AG04450 (cell line): ENCODE data around the gene DENND5B. TPM values are rescaled to one million over a fixed set of nuclear protein-coding genes. Genes with fewer than 3 reads are reported as not detected.
"Not testable (repeated sequence)": the region's sequence is repeated elsewhere in the genome, so short reads cannot be mapped to it uniquely, and the experiment has no call there.

Experiments used
- CTCF ChIA-PET: fragments of 300-600, 350-600 bp; formaldehyde crosslinking; extraction: SDS; loops from one replicate; lab custom pipeline; 2022; ENCODE audit warnings: antibody characterized with exemption, inconsistent platforms; lab: Charles Lee
- POLR2A ChIA-PET: fragments of 350-600 bp; formaldehyde crosslinking; extraction: SDS; loops from one replicate; lab custom pipeline; 2021; ENCODE audit warnings: antibody characterized with exemption, inconsistent platforms; lab: Yijun Ruan, JAX
- DNase-seq: peaks from one replicate; pipeline ENCODE4 v3.0.0-alpha.2; 2011; ENCODE audit warnings: low read depth, low spot score
- H3K27ac ChIP-seq: one replicate; pipeline ENCODE4 v1.5.1; 2012; ENCODE audit warnings: low read depth, low read length, control low read depth
- H3K27me3 ChIP-seq: one replicate; pipeline ENCODE4 v1.6.0; 2012; ENCODE audit warnings: low read length; ENCODE audit not compliant: control insufficient read depth, insufficient read depth
- H3K4me3 ChIP-seq: 2 replicates; pipeline ENCODE4 v1.5.1; 2011; ENCODE audit warnings: mild to moderate bottlenecking, low read depth, low read length, control low read depth
- H3K9me3 ChIP-seq: 2 replicates; pipeline ENCODE4 v1.5.1; 2012; ENCODE audit warnings: low read length; ENCODE audit not compliant: control insufficient read depth, insufficient read depth
- CTCF ChIP-seq: IDR thresholded peaks from 2 replicates; pipeline ENCODE4 v1.5.1; 2011; ENCODE audit warnings: low read depth, low read length, control low read depth, inconsistent platforms
- polyA plus RNA-seq: library from polyadenylated mRNA; depleted of rRNA; stranded (reverse); fragments of >200 nt; gene quantifications from 2 replicates; pipeline ENCODE4 v1.2.3, GENCODE V29; 2011

DENND5B gene
- polyA plus RNA-seq, 1 experiment, result 17.3 TPM

GRCh38 chr12:31583878-31584277, 7.1 kb downstream of the DENND5B start:
- DNase-seq, result no peak
- Histone ChIP-seq H3K4me3 (no peak overlapping the region), H3K27me3 (no peaks in the 10 kb centered on the region), H3K27ac (no peak overlapping the region), H3K9me3 (no peaks in the 10 kb centered on the region)
- CTCF ChIA-PET, result interaction anchor here (0.6 to 2.1 kb wide), 3 partner anchors 181 to 572 kb away, joined by 3 to 12 read pairs (median 4); no protein-coding TSS in a partner anchor
- no peak for TF ChIP-seq CTCF
- POLR2A ChIA-PET, result interaction anchor here (1.8 kb wide), 1 partner anchor 66 kb away, joined by 8 read pairs; no protein-coding TSS in a partner anchor

GRCh38 chr12:31582155-31582554, 8.8 kb downstream of the DENND5B start:
- CTCF ChIA-PET, result interaction anchor here (0.5 to 0.8 kb wide), 2 partner anchors 19 to 179 kb away, joined by 4 to 6 read pairs; no protein-coding TSS in a partner anchor
- POLR2A ChIA-PET, result interaction anchor here (1.2 kb wide), 1 partner anchor 9 kb away, joined by 3 read pairs; the partner anchor contains the start of gene DENND5B
- H3K4me3 ChIP-seq, result no peak overlapping the region
- no peaks in the 10 kb centered on the region for H3K27me3 ChIP-seq
- no peak overlapping the region for H3K27ac ChIP-seq
- no peaks in the 10 kb centered on the region for H3K9me3 ChIP-seq
- TF ChIP-seq CTCF, result no peak
- no peak for DNase-seq

GRCh38 chr12:31578632-31579031, 12.3 kb downstream of the DENND5B start:
- TF ChIP-seq CTCF, result no peak
- Histone ChIP-seq H3K9me3 (no peaks in the 10 kb centered on the region), H3K27me3 (no peaks in the 10 kb centered on the region), H3K27ac (no peak overlapping the region), H3K4me3 (no peak overlapping the region)
- DNase-seq, result no peak
- ChIA-PET POLR2A (interaction anchor here (0.7 to 1.0 kb wide), 2 partner anchors 12 to 60 kb away, joined by 3 to 4 read pairs; partner anchors contain the start of gene DENND5B), CTCF (interaction anchor here (1.6 kb wide), 1 partner anchor 176 kb away, joined by 5 read pairs; no protein-coding TSS in a partner anchor)

GRCh38 chr12:31574803-31575575, 15.9 kb downstream of the DENND5B start:
- H3K4me3 ChIP-seq, result no peak overlapping the region
- CTCF ChIA-PET, result no interaction called here
- TF ChIP-seq CTCF, result no peak
- POLR2A ChIA-PET, result no interaction called here
- no peak overlapping the region for H3K27ac ChIP-seq
- no peaks in the 10 kb centered on the region for H3K27me3 ChIP-seq
- DNase-seq, result no peak
- no peaks in the 10 kb centered on the region for H3K9me3 ChIP-seq

GRCh38 chr12:31574367-31574766, 16.6 kb downstream of the DENND5B start:
- CTCF ChIA-PET, H3K27ac ChIP-seq, H3K27me3 ChIP-seq, DNase-seq, H3K4me3 ChIP-seq, POLR2A ChIA-PET, H3K9me3 ChIP-seq: not testable (repeated sequence)
